ENCODE data around the gene PPFIBP1.
A peak's percentile ranks its signal among the peaks of the same experiment; 100 is the strongest.
"Not testable (repeated sequence)": the region's sequence is repeated elsewhere in the genome, so short reads cannot be mapped to it uniquely, and the experiment has no call there.

PPFIBP1 gene

DNA sequence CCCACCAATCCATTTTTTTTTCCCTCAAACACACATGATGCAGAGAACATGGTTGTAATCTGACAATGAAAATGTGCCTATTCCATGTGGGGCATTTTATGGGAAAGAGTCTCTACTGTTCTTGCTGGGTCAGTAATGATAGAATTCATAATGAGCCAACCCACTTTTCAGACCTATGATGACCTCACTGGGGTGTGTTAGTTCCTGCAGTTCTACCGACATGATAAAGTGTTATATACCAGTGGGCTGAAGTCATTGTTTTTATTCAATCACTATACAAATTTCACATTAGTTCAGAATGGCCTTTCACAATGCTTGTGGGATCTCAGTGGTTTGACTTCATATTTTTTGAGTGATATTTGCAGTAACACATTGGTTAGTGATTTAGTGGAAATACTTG is 47.5 kb downstream of the PPFIBP1 start:
- no peak for DNase-seq

DNA sequence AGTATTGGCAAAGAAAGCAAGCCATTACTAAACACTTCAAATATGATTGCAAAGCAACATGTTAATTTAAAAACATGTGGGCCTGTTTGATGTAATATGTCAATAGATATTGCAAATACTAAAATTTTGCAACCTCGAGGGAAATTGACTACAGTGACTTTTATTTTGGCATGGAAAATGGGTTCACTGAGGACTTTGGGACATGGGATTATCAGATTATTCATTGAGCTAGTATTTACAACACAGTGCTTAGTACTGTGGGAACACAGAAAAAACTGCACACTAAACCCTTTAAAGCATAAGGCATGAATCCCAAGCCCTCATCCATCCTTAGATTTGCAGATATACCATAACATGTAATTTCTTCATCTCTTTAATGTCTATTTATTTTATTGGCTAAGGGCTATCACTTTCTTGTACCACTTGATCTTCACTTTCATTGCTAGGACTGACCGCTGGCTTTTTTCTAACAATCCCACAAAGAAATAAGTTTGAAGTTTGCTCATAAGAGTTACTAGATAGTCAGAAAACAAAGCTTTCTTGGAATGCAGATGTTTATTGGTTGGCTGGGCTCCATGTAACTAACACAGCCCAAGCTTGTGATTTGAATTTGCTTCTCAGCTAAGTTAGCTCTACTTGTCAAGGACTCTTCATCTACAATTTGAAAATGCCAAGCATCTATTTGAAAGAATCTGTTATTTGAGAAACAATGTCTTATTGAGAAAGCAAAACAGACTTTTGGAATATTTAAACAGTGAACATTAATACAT is 48.7 kb downstream of the PPFIBP1 start:
- no peak for DNase-seq

DNA sequence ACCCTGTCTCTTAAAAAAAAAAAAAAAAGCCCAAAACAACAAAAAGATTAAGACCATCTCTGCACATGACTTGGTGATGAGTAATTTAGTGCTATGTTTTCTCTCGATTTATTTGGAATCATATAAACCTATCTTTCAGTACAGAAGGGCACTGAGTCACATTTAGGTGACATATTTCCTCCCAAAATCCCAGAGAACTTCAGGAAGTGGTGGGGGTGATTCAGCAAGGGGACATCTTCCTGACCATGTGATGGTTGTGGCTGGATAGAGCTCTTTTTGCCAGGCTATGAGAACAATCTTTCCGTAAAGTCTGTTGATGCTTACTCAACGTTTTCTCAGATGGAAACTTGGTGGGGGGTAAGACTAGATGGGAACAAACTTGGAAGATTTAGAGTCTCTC is 50.0 kb downstream of the PPFIBP1 start:
- no peak for DNase-seq

DNA sequence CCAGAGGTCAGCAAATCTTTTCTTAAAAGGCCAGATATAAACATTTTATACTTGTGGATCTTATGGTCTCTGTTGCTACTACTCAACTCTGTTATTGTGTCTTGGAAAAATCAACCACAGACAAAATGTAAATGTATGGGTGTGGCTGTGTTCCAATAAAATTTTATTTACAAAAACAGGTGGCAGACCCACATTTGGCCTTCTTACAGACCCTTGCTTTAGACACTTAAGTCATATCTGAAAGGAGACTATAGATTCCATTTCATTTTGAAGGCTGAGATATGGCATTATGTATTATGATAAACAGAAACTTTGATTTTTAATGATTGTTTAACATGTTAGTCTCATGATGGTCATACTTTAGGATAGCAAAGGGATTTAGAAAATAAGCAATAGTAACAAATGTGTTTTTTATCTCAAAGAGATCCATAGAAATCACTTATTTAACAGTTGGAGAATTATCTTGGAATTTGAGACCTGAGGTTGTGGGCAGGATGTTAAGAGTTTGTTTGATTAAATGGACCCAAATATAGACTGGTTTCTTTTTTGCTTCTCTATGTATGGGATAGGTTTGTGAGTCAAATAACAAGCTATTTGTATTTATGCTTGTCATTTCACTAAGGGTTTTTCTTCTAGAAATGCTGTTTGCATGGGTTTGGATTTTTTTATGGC is 51.2 kb downstream of the PPFIBP1 start:
- no peak for DNase-seq

DNA sequence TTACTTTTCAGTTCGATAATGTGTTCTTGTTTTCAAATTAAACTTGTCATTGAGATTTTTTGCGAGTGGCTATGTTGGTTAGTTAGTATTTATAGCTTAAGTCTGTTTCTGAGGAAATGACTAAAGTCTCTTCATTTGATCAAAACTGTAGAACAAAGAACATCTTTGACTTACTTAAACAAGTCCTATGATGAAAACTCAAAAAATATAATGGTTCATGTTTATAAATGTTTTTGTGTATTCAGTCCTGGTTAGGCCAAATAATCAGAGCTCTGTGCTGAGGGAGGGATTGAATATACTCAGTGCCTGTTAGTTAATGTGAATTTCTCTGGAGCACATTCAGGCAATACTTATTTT is 51.7 kb downstream of the PPFIBP1 start:
- DNase-seq, result no peak

DNA sequence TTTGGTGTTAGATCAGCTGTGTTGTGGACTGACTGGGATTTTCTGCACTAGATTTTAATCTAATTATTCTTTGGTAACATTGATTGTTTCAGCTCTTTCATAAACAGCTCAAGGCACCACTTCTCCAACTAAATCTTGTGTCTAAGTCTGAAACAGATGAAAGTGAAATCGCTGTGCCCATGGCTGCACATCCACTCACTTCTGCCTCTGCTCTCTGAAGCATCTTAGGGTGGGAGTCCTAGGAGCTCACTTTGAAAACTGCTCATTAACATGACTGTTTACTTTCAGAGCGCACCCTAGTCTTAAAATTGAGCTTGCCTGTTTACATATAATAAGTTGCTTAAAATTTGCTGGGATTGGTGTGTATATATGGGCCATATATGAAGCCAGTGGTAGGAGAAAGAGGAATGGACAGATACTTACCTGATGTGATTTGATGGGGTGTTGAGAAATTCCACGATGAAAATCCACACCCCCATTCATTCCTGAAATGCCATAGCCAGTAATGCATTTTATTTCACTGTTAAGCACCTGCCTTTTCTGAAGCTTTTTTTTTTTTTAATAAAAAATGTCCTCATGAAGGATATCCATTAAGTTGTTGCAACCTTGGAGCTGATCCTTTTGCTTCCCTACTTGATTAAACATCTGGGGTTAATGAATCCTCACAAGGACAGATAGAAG is 52.8 kb downstream of the PPFIBP1 start:
- peak; percentile 10 for DNase-seq

DNA sequence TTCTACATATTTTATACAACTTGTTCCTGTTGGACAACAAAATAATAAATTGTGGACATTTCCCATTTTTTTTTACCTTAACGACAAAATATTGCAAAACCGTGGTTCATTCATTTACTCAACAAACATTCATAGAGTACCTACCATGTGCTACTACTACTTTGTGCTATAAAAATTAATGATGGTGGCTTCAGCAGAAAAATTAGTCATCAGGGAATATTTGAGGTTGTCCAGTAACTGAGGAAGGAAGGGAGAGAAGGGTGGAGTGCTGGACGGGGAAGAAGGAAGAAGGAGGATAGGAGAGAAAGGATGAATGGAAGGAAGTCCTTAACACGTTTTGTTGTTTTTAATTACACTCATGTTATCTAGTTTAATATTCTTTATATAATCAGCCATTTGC is 53.7 kb downstream of the PPFIBP1 start:
- DNase-seq, result no peak

DNA sequence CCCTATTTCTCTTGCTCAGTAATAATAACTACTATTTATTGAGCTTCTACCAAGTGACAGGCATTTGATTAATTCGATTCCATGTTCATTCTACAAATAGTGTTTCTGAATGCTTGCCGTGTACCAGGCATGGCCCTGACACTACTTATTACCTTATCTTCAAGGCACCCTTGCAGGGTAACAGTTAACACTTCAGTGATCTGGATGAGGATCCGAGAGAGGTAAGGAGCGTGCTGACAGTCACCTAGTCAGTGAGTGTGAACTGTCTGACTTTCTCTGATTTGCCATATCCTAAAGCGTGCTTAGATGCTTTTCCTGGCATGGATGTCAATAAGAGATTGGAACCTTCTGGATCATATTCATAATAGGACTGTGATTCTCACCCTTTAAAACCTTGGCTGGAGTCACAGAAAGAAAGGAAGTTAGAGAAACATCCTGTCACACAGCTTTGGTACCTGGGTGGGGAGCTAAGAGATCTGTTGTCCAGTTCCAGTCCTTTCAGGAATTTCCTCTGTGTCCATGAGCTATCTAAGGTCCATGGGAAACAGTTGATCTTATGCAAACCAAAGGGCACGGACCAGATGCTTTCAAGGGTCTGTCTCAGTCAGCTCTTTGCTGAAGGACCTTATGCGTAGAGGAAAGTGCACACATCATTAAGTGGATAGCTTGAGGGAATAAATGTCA is 54.8 kb downstream of the PPFIBP1 start:
- DNase-seq, result no peak

DNA sequence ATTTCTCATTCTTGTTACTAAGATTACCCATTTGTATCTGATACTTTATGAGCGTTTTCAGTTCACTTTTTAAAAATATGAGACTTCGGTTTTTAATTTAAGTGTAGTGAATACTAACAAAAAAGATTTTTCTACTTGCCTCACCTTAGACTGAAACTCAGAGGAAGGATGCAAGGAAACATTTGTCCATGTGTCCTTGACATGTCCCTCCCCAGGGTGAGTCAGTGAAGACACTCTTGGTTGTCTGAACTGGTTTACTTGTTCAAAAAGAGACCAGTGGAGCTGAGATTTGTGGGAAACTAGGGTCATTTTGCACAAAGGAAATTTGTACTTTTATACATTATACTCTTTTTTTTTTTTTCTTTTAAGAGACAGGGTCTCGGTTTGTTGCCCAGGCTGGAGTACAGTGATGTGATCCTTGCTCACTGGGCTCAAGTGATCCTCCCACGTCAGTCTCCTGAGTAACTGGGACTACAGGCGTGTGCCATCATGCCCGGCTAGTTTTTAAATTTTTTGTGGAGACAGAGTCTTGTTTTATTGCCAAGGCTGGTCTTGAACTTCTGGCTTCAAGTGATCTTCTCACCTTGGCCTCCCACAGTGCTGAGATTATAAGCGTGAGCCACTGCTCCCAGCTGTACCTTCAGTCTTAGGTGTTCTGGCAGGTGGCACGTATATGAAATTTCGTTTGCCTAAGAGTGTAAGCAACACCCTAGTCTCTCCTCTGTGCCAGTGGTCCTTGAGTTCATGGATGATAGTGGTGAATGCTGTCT is 56.7 kb downstream of the PPFIBP1 start:
- DNase-seq, result no peak

DNA sequence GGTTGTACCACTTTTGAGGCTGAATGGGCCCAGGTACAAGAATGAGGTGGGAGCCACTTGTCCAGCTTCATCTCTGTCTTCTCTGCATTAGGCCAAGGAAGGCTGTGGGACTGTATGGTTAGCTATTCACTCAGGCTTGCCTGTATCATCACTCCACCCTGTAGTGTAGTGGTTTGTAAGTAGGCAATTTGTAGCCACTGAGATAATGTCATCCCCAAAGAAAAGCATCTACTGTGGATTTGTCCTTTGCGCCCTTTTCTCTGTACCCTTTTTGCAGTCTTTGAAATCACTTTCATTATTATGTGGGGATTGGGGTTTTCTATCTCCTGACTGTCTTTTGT is 57.3 kb downstream of the PPFIBP1 start:
- DNase-seq, result not testable (repeated sequence)

DNA sequence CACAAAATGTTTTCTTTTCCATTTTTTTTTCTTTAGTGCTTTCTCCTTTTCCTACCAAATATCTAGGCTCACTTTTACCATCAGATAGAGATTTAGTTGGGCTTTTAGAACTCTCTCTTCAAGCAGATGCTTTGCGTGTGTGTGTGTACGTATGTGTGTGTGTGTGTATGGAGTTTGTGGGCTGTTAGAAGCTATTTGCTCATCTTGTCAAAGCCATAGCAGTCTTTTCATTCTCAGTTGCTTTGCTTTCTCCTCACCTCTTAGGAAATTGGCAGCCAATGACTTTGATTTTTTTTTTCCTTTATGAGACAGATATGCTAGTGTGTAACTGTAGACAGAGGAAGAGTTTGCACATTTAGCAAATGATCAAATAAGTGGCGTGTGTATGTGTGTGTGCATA is 57.8 kb downstream of the PPFIBP1 start:
- not testable (repeated sequence) for DNase-seq

DNA sequence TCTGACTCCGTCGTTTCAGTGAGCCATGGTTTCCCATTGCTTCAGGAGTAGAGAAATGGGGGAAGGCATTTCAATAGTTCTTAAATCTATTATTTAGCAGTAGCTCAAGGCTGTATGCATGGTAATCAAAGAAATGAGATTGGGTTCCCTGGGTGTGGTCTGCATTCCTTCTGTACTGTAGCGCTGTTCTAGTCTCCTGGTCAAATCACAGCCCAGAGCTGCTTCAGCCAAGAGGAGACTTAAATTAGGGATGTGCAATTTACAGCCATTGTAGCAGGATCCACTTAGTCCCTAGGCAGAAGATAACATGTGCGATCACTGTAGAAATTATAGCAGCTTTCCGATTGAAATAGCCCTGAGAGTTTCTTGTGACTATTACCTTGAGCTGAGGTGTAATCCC is 58.4 kb downstream of the PPFIBP1 start:
- not testable (repeated sequence) for DNase-seq

DNA sequence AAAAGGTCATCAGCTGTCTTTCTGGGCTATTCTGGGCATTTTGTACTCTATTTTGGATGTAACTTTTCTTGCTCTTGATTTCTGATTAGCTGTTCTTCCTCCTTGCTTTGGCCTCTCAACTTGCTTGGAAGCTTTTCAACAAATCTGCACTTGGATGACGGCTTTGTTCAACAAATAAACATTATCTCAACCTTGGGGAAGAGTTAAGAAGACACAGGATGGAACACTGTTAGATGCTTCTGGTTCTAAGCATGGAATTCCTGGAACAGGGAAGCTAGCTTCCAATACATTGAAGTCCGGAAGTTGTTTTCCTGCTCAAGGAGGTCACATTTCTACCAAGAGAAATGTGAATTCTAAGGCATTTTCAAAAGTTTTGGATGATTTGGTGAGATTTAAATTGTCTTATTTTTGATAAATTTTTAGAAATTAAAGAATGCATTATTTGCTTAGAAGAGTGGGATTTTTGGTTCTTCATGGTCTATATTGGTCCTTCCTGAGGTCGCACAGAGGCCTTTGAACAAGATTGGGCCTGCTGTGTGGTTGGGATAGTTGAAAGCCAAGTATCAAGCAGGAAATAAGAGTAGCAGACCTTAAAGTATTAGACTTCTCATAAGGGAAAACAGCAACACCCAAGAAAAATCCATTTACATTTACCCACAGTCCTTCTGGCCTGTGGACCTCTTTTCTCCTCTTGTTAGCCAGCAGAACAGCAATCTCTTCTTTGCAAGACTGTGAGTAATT is 59.2 kb downstream of the PPFIBP1 start:
- no peak for DNase-seq

DNA sequence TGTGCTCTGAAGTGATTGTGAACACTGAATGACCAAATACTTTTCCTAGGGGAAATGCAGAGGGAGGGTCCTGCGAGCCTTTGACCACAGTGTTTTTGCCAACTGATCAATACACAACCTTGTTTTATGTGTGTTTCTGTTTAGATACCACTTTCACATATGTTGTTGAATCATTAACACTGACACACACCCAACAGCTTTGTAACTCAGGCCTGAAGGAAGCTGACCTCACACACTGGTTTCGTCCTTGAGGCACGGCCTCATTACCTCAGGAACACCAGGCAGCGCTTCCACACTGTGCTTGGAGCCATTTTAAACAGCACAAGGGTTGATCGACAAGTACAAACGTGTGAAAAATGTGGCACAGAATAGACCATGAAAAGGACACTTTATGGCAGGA is 60.0 kb downstream of the PPFIBP1 start:
- DNase-seq, result no peak

DNA sequence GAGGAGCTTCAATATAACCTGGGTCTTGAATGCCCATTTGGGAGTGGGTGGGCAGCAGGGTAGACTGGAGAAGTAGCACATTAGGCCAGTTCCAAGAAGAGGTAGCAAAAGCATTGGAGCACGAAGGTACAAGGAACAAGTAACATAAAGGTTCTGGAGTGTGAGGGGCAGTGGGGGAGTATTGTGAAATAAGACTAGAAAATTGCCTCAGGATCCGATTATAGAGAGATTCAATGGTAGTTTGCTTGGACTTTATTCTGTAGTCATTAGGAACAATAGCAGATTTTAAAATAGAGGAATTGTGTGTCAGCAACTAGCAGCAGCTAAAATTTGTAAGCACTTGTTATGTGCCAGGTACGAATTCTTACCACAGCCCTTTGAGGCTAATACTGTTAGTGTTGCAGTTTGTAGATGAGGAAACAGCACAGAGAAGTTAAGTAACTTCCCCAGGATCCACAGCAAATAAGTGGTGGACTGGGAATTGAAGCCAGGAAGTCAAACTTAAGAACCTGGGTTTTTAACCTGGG is 61.8 kb downstream of the PPFIBP1 start:
- DNase-seq, result no peak

DNA sequence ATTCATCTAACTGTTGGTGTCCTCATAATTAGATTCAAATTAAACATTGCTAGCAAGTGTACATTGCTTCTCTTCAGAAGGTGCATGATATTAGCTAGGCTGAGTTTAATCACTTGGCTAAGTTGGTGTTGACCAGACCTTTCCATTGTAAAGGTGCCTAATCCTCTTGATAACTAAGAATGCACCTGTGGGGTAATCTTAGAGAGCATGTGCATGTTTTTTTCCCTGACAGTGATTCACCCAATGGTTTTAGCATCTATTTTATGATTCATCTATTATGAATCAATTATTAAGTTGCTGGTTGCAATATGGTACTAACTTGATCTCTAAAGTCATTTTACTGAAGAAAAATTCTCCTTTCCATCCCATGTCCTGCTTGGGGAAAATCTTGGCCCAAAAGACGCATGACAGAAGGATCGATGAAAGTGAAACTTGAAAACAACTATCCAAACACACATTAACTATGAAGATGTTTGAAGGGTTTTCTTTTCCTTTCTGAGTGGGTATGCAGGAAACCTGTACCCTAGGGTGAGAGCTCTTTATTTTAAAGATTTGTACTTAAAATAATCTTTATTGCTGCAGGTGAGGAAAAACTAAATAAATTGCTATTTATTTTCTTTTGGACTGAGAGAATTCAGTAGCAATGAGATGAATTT is 64.2 kb downstream of the PPFIBP1 start:
- DNase-seq, result not testable (repeated sequence)

DNA sequence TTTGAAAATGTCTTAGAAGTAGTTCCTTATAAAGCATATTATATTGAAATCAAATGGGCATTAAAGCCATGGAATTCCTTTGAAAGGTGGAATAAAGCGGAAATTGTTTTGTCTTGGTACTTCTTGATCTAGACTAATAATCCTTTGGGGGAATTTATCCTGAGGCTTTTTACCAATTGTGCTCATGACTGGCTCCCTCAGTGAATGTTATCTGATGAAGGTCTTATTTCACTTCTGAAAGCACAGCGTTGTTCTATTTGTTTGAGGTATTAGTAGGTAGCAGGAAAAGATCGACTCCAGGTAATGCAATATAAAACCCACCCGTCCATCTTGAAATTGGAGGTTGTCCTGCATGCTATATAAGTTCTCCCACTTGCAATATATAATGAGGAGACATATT is 64.8 kb downstream of the PPFIBP1 start:
- DNase-seq, result no peak

DNA sequence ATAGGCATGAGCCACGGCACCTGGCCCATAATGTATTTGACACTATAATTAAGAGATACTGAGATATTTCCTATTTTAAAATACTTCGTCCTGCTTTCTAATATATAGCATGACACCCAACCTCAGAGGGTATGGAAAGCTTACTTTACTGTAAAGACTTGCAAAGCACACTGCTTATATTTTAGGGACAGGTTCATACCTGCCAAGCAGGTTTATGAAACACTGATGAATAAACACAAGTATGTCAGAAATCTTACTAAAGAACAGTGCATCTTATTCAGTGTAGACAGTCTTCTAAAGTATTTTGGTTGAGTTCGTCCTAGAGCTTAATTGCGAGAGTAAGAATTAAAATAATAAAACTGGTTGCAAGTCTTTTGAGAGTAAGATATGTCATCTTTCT is 65.4 kb downstream of the PPFIBP1 start:
- no peak for DNase-seq

DNA sequence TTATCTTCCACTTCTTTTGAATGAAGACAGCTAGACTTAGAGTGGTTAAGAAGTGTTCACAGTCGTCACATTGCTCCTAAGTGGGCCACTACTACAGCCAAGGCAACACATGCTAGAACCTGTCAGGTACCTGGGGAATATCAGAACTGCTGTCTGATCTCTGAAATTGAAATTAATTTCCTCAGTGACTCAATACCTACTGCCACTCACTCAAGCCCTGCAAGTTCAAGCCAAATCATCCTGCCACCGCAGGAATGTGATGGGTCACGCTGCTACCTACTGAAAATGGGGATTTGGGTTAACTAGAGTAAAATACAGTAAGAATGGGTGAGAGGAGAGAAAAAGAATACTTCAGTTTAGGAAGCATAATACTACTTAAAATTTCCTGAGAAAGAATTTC is 67.7 kb downstream of the PPFIBP1 start:
- DNase-seq, result not testable (repeated sequence)

DNA sequence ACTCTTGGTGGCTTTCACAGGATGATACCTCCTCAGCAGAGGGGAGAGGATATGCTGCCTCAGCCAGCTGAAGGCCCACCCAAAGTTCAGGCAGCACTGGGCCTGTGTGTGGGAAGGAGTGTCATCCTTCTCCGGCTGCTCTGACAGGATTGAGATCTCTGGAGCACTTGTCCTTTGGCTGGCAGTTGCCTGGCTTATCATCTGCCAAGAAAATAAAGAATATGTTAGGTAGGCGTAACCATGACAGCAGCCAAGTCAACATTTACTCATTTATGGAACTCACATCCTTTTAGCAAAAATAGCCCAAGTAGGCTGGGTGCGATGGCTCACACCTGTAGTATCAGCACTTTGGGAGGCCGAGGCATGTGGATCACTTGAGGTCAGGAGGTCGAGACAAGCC is 68.5 kb downstream of the PPFIBP1 start:
- no peak for DNase-seq

DNA sequence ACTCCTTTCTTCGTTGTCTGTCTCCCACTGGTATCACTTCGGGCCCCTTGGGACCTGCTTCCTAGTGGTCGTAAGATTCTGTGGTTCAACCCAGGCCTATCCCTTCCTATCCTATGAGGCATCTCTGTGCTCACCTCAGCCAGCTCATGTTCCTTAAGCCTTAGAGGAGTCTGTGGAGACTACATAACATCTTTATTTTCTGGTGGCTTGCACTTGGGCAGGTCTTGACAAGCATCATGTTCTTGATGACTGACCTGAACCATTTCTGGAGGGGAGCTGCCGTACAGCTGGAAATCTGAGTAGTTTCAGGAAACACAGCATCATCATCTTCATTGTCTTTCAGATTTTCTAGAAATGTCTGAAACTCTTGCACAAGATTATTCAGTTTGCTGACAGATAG is 69.3 kb downstream of the PPFIBP1 start:
- DNase-seq, result no peak
